Stimulated activated CD8-positive, alpha-beta memory T cell treated with anti-CD3 and anti-CD28 coated beads, Interleukin-4, amount 100 ng/mL, for 4 hours (primary cell): Measurements from ENCODE around the gene KRT5.
"Not testable (repeated sequence)": the region's sequence is repeated elsewhere in the genome, so short reads cannot be mapped to it uniquely, and the experiment has no call there.

ENCODE experiments used
- DNase-seq, 2 donors: peaks; one replicate each; pipeline ENCODE4 v3.0.0-alpha.2; 2020; ENCODE audit warnings: low read depth in 2 of 2, low spot score in 1 of 2

Gene KRT5

DNA sequence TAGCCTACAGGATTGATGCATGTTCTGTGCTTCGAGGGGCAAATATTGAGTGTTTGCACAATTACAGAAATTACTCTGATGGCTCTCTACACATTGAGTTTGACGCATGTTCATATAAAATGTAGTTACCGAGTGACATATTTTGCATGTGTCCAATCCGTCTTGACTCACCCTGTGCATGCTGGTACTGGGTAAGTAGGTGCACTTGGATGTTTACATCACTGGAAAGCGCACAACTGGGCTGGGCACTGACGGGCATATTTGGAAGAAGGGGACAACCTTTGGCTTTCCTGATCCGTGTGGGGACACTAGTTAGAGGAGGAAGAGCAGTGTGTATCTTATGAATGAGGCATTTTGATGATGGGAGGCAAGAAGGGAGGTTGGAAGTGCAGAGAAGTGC, 22.2 kb downstream of the KRT5 start:
- no peak for DNase-seq

DNA sequence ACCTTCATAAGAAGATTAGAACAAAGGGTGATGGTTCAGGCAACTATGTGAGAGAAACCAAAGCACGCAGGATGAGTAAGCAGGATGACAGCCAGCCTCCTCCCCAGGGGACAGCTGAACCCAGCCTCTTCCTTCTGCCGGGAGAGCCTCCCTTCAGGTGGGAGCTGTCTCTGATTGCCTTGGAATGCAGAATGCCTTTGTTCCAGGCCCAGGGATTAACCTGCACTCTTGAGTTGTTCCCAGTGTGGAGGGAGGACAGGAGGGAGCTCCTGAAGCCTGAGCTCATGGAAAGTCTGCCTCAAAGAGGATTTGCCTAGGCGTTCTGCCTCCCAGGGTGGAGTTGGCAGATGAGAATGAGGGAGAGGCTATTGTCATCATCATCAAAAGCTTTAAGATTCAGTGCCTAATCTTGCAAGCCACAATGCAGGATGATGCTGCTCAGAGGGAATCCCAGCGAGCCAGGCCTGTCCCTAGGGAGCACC, 23.6 kb downstream of the KRT5 start:
- no peak for DNase-seq

DNA sequence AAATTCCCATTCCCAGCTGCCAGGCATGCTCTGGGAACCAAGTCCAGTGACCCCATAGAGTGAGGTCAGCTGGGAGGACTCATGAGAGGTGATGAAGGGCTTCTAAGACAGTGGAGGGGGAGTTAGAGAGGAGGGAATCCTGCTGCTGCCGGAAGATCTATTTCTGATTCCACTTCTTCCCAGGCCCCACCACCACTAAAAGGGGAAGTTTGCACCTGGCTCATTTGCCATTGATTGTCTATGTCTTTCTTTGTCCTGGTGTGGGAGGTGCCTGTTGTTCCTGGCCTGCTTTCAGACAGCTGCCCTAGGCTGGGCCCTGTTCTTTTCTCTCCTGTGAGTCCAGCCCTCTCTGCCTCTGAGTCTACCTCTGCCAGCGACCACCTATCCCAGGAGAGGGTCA, 24.1 kb downstream of the KRT5 start:
- DNase-seq = no peak

DNA sequence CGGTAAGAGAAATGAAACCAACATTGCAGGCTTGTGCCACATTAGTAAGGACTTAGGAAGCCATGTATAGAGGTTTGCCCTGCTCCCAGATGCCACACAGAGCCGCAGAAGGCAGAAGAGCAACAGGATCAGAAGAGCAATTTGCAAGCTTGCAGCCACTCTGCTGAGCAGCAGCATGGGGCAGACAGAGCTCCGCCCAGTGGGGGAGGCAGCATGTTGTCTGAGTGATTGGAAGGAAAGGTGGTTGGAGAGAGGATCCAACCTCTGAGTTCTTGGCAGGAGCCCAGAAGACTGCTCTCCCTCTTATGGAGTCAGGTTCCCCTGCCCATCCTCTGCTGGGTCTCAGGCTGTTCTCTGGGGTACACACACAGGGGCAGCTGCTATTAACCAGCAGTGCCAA, 24.8 kb downstream of the KRT5 start:
- no peak for DNase-seq

DNA sequence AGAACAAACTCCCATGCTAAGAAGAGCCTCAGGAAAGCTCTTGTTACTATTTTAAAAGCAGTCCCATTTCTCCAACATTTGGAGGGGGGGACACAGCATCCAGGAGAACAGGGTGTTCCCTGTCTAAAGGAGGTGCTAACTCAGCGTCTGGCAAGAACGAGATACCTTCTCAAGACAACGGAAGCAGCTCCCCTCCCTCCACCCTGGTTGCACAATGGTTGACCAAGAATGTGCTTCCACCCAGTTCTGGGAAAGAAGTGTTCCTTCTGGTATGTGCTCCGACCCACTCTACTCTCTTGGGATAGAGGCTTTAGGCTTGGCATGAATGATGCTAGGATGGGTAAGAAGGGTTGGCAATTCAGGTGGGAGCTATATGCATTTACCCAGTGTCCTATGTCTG, 25.7 kb downstream of the KRT5 start:
- DNase-seq = no peak

DNA sequence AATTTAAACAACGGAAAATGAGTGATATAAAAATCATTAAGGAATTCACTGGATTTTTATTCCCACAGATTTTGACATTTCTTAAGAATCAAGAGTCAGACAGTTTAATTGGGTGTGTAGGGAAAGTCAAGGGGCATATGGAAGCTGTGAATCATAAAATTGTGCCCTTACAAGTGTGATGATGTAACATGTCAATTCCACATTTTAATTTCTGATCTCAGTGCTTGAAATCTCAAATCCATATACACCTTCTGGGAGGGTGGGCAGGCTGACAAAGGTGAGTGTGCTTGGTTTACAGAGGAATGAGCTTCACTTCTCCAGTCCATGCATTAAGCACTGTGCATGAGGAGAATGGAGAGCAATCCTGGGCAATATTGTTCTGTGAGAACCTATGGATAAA, 26.1 kb downstream of the KRT5 start:
- no peak for DNase-seq

DNA sequence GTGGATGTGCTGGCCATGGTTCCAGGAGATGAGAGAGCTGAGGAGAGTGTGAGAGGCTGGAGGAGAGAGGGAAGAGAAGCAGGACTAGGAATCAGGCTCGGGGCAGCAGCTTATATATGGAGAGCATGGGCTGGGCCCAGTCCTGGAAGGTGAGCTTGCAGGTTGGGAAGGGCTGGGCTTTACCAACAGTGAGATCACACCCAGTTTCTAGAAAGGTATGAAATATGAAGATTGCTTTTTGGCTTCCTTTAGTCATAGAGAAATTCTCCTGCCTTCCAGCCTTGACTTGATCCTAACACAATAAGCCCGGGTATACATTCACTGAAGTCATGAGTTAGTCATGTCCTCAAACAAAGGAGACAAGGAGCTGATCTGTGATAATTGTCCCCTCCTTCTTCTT, 27.0 kb downstream of the KRT5 start, which contains the start of gene KRT6A:
TSS of gene KRT6A (minus strand) at position 86 of the 400 bp plus-strand sequence. CDS start at position 17, 69 bp downstream.
- DNase-seq = no peak

DNA sequence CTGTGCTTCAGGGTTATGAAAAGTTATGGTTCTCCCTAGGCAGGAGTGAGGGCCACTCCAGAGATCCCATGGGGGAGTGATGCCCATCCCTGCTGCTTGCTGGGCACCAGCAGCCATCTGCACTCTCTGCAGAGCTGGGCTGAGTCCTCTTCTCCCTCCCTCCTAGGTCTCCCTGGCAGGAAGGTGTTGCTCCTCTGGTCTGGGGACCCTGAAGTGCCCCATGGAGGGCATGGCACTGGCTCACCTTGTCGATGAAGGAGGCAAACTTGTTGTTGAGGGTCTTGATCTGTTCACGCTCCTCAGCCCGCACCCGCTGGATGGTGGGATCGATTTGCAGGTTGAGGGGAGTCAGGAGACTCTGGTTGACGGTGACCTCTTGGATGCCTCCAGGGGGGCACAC, 27.8 kb downstream of the KRT5 start:
- not testable (repeated sequence) for DNase-seq

DNA sequence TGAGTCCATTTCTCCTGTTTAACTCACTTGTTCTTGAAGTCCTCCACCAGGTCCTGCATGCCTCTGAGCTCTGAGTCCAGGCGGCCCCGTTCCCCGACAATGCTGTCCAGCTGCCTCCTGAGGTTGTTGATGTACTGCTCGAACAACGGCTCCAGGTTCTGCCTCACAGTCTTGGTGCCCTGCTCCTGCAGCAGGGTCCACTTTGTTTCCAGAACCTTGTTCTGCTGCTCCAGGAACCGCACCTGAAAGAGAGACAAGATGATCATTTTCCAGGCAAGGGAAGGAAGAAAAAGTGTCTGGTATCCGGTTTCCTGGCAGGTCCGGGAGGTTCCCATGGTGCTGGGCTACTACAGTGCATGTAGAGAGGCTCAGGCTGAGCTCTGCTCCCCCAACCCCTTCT, 28.7 kb downstream of the KRT5 start:
- not testable (repeated sequence) for DNase-seq

DNA sequence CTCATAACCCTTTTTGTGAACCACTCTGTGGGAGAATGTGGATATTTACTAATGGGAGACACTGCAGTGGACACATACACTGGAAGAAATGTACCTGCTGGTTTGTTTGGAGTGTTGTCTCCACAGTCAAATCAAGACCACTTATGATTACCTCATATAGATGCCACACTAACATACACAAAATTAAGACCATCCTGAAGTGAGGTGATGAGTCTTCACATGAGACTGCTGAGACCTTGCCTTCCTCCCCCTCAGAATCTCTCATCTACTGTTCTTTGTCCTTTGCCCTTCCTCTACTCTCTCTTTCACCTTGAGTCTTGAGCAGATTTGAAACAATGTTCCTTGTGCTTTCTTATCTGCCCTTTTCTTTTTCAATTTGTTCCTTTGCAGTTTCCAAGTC, 31.5 kb downstream of the KRT5 start:
- DNase-seq = no peak

DNA sequence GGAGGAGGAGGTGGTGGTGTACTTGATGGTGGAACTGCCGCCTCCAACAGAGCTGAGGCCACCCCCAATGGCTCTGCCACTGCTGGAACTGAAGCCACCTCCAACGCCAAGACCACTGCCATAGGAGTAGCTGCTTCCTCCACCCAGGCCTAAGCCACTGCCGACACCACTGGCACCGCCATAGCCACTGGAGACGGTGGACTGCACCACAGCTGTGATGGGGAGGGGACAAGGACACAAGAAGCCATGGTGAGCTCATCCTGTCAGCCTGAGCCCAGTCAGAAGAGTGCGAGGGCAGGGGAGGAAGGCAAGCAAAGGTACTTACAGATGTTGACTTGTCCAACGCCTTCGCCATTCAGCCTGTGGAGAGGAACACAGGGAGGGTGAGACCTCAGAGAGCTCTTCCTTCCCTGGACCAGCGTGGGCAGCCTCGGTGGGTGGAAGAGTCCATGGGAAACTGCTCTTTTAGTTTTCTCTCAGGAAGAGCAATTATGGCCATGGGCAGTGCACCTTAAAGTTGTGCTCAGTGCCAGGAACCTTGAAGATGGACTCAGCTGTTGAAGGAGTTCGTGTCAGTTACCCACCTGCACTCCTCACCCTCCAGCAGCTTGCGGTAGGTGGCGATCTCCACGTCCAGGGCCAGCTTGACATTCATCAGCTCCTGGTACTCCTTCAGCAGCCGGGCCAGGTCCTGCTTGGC, 32.3 kb downstream of the KRT5 start:
- not testable (repeated sequence) for DNase-seq

DNA sequence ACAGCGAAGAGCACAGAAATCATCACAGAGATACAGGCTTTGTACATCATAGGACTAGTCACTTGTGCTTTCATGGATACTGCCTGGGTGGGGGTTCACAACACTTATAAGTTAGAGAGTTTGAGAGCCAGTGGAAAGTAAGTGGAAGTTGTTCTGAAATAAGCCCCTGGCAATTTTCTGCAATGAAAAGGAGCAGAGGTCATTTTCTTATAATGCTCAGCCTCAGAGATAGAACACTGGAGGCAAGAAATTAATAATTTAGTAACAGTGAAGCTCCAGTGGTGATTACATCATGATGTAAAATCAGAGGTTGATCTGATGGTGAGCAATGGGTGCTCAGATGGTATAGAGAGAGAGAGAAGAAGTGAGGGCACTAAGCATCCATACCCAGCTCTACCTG, 33.0 kb downstream of the KRT5 start:
- no peak for DNase-seq

DNA sequence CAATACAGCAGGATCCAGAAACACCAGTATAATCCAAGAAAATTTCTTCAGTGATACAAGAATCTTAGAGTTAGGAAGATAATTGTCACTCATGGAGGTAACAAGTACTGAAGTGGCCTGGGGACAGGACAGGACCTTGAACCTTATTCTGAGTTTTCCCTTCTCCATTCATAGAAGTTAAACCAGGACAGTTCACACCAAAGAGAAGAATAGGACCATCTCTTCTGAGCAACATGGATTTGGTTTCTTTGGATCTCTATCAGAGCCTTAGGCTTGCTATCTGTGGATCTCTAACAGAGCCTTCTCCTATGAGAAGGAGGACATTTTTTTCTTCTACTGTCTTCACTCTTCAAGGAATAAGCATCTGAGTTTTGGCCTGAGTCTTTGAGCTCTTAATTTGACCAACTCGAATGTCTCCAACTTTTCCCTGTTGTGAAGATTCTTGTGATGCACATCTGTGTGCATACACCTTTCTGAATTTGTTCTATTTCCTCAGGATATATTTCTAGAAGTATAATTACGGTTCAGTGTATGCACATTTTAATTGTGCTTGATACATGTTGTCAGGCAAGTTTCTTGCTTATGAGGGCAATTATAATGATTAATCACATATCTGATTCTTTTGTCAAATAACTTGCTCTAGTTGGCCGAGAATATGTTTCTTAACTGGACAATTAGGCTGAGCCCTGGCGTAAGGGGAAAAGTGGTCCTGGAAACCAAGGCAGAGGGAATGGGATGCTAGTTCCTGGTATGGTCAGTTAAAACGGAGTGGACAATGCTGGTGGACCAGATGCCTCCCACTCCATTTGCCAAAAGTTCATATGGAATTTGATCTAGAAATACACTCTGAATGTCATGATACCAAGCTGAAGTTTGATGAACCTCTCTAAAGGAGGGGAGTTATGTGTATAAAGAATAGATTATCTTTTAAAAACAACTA, 33.8 kb downstream of the KRT5 start:
- no peak for DNase-seq

DNA sequence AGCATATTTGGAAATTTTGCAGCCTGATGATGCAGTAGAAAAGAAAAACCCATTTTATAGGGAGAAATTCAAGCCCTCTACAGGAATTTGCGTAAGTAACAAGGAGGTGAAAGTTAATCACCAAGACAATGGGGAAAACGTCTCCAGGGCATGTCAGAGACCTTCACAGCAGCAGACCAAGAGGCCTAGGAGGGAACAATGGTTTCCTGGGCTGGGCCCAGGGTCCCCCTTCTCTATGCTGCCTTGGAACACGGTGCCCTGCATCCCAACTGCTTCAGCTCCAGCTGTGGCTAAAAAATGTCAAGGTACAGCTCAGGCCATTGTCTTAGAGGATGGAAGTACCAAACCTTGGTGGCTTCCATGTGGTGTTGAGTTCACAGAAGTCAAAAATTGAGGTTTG, 40.1 kb downstream of the KRT5 start:
- no peak for DNase-seq

DNA sequence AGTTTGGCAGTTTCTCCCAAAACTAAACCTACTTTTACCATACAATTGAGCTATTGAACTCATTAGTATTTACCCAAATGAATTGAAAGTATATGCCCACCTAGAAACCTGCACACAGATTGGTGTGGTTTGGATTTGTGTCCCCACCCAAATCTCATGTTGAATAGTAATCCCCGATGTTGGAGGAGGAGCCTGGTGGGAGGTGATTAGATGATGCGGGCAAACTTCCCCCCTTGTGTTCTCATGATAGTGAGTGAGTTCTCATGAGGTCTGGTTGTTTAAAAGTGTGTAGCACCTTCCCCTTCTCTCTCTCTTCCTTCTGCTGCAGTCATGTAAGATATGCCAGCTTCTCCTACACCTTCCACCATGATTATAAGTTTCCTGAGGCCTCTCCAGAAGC, 42.5 kb downstream of the KRT5 start:
- DNase-seq = no peak

DNA sequence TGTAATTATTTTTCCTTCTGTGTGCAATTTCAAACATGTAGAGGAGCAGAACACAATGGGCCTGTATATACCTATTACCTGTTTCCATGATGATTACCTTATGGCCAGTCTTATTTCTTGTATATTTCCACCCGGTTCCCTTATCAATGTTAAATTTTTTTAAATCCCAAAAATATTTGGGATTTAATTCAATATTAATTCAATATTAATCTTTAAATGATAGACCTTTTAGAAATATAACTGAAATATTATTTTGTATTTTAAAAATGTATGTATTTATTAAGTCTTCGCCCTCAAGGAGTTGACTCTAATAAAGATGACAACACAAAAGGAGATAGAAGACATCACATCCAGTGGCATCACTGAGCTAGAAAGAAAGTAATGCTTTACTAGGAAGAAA, 46.0 kb downstream of the KRT5 start:
- no peak for DNase-seq

DNA sequence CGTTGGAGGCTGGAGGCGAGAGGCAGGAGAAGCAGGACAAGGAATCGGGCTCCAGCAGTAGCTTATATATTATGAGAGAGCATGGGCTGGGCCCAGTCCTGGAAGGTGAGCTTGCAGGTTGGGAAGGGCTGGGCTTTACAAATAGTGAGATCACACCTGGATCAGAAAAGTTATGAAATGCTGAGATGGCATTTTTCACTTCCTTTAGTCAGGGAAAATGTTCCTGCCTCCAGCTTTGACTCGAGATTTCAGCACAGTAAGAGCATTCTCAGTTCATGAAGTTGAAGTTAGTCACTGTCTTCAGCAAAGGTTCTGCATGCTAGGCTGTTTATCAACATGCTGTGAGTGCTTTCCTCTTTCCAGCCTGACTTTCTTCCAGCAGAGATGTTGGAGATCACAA, 46.4 kb downstream of the KRT5 start, which contains the start of gene KRT6C:
TSS of gene KRT6C (minus strand) at position 38 of the 400 bp plus-strand sequence. CDS start 68 bp downstream, outside the sequence.
- DNase-seq = no peak

DNA sequence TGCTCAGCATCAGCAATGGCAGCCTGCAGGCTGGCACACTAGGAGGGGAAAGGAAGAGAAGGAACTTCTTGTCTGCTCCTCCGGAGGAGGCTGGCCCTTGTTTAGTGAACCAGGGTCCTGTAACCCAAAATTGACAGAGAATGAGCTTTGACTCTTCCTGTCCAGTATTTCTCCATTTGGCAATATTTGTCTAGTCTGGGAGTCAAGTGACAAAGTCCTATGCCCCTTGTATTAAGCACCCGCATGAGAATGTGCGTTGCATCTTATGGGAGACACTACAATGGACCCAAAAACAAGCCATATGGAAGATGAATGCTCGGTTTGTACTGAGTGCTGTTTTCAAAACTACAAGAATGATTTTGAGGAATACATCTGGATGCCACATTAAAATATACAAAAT, 50.3 kb downstream of the KRT5 start:
- no peak for DNase-seq

DNA sequence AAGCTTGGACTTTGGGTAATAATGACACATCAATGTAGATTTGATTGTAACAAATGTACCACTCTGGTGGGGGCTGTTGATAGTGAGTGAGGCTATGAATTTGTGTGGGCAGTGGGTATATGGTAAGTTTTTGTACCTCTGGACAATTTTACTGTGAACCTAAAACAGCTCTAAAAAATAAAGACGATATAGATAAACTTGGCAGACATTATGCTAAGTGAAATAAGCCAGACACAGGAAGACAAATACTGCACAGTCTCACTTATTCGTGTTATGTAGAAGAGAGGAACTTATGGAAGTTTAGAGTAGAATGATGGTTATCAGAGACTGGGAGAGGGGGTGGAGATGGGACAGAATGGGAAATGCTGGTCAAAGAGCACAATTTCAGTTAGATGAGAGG, 55.3 kb downstream of the KRT5 start:
- DNase-seq = no peak
